Measurements from ENCODE around the gene CLPTM1L.

DNA sequence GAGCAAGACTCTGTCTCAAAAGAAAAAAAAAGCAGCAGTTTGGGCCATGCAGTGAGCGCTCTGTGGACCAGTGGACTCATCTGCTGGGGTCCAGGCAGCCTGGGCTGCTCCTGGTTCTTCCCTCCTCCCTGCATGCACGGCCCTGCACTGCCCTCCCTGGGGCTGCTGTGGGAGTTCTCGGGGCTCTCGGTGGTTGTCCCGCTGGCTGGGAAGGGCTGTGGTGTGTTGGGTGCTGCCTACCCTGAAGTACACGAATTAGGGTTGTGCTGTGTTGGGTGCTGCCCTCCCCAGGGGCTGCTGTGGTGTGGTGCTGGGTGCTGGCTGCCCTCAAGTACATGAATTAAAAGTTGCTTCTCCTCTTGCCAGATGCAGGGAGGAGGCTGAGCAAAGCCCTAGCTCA is 18.3 kb upstream of the CLPTM1L start:
- TF ChIP-seq EP300 (IDR thresholded peaks at IDR 0.05) (no peak), POLR2A (IDR thresholded peaks at IDR 0.05) (no peak)
- TF ChIP-seq, protein P1, sequence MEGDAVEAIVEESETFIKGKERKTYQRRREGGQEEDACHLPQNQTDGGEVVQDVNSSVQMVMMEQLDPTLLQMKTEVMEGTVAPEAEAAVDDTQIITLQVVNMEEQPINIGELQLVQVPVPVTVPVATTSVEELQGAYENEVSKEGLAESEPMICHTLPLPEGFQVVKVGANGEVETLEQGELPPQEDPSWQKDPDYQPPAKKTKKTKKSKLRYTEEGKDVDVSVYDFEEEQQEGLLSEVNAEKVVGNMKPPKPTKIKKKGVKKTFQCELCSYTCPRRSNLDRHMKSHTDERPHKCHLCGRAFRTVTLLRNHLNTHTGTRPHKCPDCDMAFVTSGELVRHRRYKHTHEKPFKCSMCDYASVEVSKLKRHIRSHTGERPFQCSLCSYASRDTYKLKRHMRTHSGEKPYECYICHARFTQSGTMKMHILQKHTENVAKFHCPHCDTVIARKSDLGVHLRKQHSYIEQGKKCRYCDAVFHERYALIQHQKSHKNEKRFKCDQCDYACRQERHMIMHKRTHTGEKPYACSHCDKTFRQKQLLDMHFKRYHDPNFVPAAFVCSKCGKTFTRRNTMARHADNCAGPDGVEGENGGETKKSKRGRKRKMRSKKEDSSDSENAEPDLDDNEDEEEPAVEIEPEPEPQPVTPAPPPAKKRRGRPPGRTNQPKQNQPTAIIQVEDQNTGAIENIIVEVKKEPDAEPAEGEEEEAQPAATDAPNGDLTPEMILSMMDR (IDR thresholded peaks at IDR 0.05), result no peak
